Left ventricle myocardium superior (tissue), 1 donor: ENCODE results near the gene SDHAF1. TPM values are rescaled to one million over a fixed set of nuclear protein-coding genes. Genes with fewer than 3 reads are reported as not detected.

ENCODE experiments used
- total RNA-seq: library from RNA; stranded (reverse); fragmentation: NEBNext Ultra II Directional; extraction: Animal tissue kit (Norgen Biotek cat#: 25700); gene quantifications from one replicate; pipeline ENCODE4 v1.2.1, GENCODE V29; 2021
- donor health status: DM: no; HTN: yes; CAD: no; lungs with severe emphysema.

The SDHAF1 gene
- total RNA-seq, 1 donor from 2014 or later = 9.4 TPM

Other genes with a start within 250 kb of the SDHAF1 start
- gene U2AF1L4, start 249.8 kb upstream of the SDHAF1 start, total RNA-seq = 18.4 TPM
- 41.3 TPM for gene PSENEN, start 249.5 kb upstream of the SDHAF1 start, total RNA-seq
- gene LIN37, start 246.6 kb upstream of the SDHAF1 start, total RNA-seq = 8.3 TPM
- gene HSPB6, start 238.2 kb upstream of the SDHAF1 start, total RNA-seq = 676 TPM
- gene PROSER3, start 237.0 kb upstream of the SDHAF1 start, total RNA-seq = 5.2 TPM
- 4.2 TPM for gene ARHGAP33, start 219.6 kb upstream of the SDHAF1 start, total RNA-seq
- not detected for gene PRODH2, start 182.3 kb upstream of the SDHAF1 start, total RNA-seq
- gene NPHS1, start 142.7 kb upstream of the SDHAF1 start, total RNA-seq = not detected
- 0.12 TPM for gene KIRREL2, start 138.3 kb upstream of the SDHAF1 start, total RNA-seq
- 25.7 TPM for gene APLP1, start 126.6 kb upstream of the SDHAF1 start, total RNA-seq
- 3.8 TPM for gene NFKBID, start 94.6 kb upstream of the SDHAF1 start, total RNA-seq
- gene HCST, start 92.7 kb upstream of the SDHAF1 start, total RNA-seq = 7.1 TPM
- 28.5 TPM for gene TYROBP, start 86.9 kb upstream of the SDHAF1 start, total RNA-seq
- 7.5 TPM for gene LRFN3, start 58.8 kb upstream of the SDHAF1 start, total RNA-seq
- 0.30 TPM for gene SYNE4, start 13.6 kb downstream of the SDHAF1 start, total RNA-seq
- 7.8 TPM for gene ALKBH6, start 19.0 kb downstream of the SDHAF1 start, total RNA-seq
- gene CLIP3, start 37.7 kb downstream of the SDHAF1 start, total RNA-seq = 5.0 TPM
- 4.0 TPM for gene THAP8, start 59.1 kb downstream of the SDHAF1 start, total RNA-seq
- 28.7 TPM for gene WDR62, start 59.7 kb downstream of the SDHAF1 start, total RNA-seq
- gene OVOL3, start 116.0 kb downstream of the SDHAF1 start, total RNA-seq = not detected
- gene POLR2I, start 119.7 kb downstream of the SDHAF1 start, total RNA-seq = 157 TPM
- gene TBCB, start 120.3 kb downstream of the SDHAF1 start, total RNA-seq = 93.7 TPM
- 838 TPM for gene CAPNS1, start 144.9 kb downstream of the SDHAF1 start, total RNA-seq
- 3,262 TPM for gene COX7A1, start 157.3 kb downstream of the SDHAF1 start, total RNA-seq
- 4.6 TPM for gene ZNF565, start 219.5 kb downstream of the SDHAF1 start, total RNA-seq
- gene ZNF146, start 219.9 kb downstream of the SDHAF1 start, total RNA-seq = 29.1 TPM